Measurements from ENCODE around the gene COMMD10.

Gene COMMD10

DNA sequence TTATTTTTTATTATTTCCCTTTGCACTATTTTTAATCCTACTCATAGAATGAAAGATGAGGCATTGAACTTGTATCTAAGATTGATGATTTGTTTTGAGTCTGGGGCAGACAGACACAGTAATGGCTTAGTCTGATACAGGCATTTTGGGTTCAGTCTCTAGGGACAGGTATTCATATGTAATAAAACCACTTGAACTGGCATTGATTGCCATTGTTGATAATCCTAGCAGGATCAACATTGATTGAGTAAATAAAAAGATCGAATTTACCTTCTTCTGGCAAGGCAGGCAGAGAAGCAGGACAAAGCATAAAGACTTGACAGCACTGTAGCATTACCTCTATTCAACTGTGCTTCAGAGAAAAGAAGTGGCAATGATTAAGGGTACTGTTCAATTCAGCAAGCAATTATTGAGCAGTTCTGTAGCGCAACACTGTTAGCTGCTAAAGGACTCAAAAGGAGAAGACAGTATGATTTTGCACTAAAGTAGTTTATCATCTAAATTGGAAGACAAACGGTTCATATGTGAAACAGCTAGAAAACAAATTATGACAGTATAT is 144.4 kb downstream of the COMMD10 start:
- no peak for DNase-seq

DNA sequence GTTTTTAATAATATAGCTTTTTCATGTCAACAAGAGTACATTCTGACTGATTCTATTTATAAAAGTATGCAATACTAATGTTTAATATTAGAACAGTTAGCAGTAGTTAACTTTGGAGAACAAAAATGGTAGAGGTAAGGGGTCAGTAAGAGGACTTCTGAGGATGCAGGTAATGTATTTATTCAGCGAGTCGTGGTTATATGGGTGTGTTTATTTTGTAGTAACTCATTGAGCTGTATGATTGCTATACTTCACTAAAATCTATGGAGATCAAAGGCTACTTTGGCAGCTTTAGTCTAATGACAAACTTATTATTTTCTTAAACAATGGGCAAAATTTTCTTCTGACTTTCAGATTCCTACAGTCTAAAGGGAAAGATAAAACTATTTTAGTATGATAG is 146.5 kb downstream of the COMMD10 start:
- DNase-seq = no peak

DNA sequence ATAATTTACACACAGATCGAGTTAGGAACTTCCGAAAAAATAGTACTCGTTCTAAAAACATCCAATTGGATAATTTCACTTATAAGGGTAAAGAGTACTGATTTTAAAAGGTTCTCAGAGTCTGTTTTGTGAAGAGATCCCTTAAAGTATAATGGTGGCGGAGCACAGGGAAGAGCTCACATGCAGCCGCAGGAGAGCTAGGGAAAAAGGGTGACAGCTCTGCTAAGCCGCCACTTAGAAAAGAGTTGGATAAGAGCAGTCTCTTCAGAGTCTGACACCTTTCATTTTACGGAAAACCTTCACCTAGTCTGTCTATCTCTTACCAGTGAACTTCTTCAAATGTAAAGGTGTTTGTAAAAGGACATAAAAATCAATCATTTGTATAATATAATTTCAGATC is 149.9 kb downstream of the COMMD10 start:
- no peak for DNase-seq

DNA sequence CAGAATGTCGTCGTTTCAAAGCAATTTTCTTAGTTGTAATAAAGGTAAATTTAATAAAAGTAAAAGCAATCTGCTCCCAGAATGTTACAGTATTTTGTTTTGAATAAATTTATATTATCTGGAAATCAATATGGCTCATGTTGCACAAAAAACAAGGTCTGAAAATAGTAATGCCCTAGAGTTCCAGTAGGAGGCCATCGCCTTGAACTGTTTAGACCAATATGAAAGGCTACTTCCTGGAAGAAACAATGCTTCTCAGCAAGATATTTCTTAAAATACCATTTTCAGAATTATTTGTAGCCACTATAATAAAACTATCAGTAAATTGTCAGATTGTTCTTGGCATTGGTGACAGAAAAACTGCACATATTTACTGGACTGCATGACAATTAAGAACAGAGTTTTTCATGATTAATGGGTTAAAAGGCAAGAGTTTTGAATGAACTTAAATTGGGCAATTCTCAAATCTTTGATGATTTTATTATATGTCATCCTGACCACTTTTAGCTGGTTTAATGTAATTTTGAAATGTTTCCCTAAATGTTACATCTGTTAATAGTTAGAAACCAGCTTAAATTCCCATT is 153.2 kb downstream of the COMMD10 start:
- DNase-seq = no peak

DNA sequence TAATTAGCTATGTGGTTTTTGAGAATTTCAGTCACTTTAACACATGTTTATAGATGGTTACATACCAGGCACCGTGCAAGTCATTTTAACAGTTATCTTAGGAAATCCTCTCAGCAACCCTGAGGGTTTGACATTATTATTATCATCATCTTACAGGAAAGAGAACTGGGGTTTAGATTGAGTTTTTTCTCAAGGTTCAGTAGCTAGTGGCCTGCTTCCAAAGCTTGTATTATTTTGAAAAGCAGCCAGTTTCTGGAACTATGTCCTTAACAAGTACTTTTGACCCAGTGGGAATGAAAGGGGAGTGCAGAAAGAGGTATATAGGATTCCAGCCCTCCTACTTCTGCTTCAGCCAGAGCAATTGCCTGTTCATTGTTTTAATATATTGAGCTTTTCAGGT is 157.5 kb downstream of the COMMD10 start:
- DNase-seq = no peak

DNA sequence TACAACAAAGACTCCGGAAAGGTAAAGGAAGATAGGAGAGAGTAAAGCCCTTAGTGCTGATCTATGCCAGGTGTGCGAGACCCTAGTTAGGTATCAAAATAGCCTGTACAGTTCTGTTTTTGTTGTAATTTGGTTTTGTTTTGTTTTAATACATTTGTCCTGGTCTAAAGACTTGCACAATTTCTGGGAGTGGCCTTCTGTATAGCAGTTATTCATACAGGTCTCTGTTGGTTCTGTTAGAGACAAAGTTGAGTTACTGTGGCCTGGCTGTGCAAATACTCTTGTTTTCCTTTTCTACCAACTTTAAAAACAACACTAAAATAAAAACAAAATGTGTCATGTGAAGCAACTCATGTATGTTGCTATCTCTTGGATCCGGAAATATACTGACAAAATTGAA is 163.6 kb downstream of the COMMD10 start:
- DNase-seq = no peak

DNA sequence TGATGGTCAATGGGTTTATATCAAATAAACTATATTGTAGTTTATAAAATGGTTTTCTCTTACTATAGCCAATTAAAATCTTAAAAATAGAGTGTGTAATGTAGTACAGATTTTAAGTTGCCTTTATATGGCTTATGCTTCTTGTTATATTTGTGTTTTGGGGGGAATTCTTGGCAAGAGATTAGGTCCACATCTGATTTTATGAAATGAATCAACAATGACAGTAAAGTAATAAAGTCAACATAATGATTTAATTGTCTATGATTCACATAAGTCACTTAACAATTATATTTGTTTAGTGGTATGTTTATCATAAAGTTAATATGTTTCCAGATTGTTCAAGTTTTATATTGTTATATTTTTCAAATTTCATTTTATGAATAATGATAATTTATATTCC is 164.8 kb downstream of the COMMD10 start:
- DNase-seq = no peak

DNA sequence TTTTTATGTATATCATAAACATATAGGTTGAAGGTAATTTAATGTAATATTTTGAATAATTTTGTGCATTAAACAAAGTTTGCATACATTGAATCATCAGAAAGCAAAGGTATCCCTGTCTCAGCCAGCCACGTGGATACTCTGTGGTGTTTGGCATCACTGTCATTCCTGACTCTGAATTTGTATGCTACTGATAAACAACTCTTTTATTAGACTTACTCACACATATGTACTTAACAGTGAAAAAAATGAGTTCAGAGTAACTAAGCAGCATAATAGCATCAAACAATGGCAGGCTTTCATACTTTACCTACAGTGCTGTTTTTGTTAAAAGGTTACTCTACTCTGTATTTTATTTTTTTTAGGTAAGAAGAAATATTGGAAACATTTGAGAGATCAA is 171.9 kb downstream of the COMMD10 start:
- DNase-seq = no peak

DNA sequence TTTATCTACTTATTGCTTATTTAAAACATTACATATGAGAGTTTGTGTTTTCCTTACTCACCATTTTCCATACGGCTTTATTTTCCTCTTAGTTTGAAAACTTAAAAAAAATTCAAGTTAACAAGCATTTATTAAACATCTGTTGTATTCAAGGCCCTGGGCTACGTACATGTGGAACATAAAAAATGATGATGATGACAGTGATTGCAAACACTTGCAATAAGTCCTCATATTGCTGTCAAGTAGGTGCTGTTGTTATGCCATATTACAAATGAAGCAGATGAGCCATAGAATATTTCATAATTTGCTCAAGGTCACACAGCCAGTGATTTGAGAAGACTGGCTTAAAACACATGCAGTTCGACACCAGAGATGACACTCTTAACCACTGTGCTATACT is 180.6 kb downstream of the COMMD10 start:
- DNase-seq = no peak

DNA sequence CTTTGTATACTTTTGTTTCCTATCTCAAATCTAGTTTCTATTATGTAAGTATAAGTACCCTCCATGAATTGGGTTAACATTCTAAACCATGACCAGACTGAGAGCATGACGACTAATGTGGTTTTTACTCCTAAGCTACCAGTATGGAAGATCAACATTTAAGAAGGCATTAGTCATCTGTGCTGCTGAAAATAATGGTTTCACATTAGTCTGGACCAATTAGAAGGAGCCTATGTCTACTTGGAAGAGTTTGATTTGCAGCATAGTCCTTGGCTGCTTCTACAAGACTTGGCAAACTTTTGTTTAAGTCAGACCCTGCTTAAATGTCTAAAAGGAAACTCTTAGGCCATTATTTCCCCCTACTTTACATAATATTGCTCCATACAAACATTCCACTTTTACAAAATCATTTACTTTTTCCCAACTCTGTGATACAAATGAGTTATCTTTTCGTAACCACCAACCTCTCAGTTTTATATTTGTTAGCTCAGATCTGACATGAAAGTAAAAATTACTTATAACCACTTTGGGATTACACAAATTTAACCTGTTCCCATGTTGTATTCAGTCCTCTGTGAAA is 186.7 kb downstream of the COMMD10 start:
- no peak for DNase-seq

DNA sequence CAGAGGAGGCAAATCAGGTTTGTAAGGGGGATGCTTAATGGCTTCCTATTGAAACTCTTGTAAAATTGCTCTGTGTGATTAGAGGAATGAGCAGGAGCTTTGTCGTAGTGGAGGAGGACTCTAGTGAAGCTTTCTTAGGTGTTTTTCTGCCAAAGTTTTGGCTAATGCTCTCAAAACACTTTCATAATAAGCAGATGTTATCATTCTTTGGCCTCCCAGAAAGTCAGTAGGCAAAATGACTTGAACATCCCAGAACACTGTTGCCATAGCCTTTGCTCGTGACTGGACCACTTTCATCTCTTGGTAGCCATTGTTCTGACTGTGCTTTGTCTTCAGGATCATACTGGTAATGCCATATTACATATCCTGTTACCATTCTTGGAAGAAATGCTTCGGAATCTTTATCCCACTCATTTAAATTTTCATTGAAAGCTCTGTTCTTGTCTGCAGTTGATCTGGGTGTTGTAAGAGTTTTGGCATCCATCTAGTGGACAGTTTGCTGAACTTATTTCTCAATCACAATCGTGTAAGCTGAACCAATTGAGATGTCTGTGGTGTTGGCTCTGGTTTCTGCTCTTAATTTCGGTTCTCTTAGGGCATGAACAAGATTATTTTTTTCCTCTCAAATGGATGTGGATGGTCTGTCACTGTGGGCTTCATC is 187.6 kb downstream of the COMMD10 start:
- no peak for DNase-seq

DNA sequence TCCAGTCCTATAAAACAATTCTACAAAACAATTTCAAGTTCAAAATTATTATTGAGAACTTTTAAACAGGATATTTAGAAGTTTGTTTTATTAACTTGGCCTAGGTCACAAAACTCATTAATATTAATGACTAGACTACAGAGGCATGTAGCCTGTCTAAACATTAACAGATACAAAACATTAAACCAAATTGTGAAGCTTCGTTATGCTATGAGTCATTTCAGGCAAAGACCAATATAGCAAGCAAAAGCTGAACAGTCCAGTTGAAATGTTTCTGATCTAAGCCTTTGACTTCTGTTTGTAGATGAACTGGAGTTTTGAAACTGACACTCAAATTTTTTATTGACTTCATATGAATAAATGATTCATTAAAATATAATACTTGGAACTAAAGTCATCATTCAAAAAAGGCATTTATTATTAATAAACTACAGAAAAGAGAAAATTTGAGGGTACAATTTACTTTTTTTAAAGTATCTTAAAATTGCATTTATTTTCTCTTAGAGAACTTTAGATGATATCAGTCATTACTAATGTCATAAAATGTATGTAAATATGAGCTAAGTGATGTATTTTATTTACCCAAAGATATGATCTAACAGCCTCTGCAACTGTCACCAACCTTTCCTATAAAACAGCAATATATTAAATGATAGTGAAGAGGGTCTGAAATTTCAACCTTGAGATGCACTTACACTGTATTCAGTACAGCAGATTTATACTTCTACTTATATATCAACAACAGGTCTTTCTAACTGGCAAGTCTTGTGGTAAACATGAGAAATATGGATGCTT is 188.8 kb downstream of the COMMD10 start:
- no peak for DNase-seq

DNA sequence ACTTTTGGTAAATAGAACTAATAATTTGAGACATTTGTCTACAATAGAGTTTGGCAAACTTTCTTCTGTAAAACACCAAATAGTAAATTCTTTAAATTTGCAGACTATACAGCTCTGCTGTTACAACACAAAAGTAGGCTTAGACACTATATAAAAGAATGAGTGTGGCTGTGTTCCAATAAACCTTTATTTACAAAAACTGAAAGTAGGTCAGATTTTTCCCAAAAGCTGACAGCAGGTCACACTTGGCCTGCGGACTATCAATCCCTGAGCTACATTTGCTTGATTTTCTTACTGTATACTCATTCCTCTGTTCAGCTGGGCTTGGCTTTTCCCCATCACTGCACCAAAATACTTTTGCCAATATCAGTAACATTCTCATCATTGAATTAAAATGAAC is 189.4 kb downstream of the COMMD10 start:
- DNase-seq = no peak

DNA sequence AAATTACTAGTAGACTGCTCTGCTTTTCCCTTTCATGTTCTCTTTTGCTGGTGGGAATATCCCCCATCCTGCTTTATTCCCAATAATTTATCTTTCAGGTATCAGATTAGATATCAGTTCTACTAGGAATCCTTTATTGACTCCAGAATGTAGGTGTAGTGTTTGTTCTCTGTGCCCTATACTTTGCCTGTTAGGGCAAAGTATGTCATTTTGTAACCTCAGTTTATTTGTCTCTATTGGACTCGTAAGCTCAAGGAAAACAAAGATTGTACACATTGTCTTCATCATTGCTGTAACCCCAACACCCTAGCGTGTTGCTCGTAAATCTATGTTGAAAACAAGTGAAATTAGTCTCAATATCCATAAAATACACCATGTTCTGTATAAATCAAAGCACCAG is 190.5 kb downstream of the COMMD10 start:
- DNase-seq = no peak

DNA sequence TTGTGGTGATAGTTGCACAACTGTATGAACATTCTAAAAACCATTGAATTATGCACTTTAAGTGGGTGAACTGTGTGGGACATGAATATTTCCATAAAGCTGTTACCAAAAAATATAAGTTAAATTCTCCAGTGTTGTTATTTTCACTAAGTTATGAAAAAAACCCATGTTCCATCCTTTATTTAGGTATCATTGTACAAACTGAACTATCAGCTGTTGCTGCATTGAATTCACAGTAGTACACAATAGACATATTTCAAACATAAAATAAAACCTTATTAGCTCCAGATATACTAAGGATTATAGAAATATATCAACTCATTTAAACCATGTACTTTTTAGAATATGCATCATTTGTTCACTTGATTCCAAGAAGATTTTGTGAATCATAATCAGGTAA is 192.1 kb downstream of the COMMD10 start:
- no peak for DNase-seq

DNA sequence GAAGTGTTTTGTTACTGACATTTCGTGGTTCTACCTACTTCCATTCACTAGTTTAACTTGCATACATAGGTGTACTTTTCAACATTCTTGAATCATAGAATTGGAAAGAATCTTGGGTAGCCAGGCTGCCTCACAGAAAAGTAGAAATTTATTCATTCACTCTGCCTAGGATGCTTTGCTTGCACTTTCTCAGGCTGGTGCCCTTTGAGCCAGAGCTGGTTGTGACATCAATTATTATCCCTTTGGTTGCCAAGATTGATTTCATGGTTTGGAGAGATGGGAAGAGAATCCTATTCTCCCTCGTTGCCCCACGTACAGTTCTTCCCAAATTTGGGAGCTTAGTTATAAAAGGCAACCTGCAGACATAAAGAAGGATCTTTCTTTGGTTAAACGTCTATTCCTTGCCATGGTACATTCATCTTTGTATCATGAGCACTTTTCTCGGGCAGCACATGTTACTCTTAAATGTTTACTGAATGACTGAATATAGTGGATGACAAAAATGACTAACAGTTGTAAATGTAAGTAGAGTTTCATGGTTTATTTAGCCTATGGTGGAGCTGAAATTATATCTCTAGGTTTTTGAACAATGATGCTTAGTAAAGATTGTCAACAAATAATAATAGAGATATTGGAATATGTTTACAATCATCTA is 195.5 kb downstream of the COMMD10 start:
- DNase-seq = no peak

DNA sequence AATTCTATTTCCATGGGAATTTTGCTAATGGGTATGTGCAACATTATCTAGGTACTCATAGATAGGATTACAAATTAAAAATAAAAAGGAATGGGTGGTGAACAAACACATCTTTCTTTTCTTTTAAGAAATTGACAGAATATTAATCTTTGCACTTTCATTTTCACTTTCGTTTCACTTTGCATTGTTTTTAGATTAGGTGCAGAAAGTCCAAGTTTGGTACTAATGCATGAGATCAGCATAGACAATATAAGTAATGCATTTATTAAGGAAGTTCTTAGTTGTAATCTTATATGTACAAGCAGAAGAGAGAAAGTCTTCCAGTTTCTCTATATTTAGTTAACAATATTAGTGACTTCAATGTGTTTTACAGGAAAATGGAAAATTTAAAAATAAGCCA is 196.5 kb downstream of the COMMD10 start:
- DNase-seq = no peak

DNA sequence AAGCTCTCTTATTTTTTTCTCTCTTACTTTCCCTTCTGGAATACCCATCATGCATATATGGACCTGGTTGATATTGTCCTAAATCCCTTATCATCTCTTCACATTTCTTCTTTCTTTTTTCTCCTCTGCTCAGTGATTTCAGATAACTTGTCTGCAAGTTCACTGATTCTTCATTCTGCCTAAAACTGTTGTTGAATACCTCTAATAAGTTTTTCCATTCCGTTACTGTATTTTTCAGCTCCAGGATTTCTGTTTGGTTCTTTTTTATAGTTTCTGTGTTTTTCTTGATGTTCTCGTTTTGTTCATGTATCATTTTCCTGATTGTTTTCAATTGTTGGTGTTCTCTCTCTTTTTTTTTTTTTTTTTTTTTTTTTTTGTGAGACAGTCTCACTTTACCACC is 203.7 kb downstream of the COMMD10 start:
- no peak for DNase-seq

DNA sequence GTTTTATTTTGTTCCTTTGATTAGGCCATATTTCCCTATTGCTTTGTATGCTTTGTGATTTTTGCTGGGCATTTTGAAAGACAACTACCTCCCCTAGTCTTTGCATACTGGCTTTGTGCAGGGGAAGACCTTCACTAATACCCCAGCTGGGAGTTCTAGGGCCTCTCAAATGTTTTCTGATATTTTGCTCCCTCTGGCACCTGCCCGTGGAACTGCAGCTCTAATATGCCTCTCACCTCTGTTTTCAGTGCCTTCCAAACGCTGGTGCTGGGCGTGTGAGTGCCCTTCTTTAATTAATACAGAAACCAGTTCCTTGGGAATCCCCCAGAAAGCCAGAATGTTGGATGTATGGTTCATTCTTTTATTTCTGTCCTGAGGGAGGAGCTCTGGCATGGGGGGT is 204.5 kb downstream of the COMMD10 start:
- no peak for DNase-seq

DNA sequence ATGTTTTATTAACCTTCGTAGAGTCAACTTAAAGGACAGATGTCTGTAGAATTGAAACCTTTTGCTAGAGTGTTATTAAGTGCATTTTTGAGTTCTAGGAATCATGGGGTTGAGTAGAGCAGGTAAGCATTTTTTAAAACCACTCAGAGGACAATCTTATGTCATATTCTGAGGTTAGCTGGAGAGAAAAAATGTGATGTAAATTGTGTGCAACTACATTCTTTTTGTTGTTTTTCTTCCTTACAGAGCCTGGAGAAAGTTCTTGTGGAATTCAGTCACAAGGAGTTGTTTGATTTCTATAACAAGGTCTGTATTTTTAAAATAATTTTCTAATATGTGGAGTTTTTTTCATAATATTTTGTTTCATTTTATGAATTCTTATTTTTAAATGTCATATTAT is 206.4 kb downstream of the COMMD10 start:
- DNase-seq = no peak

DNA sequence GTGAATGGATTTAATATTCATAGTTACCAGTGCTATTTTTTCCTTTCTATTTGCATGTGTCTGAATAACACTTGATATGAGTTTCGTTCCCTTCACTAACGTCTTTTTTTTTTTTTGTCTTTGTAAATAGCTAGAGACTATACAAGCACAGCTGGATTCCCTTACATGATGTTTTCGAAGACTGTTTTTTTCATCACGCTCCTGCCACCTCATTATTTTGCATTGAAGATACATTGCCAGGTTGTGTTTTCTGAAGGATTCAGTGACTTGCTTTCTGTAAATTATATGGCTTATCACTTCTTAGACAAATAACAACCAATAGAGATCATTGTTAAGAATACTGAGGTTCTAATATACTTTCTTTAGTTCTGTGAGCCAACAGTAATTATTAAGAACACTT is 207.5 kb downstream of the COMMD10 start:
- DNase-seq = no peak

DNA sequence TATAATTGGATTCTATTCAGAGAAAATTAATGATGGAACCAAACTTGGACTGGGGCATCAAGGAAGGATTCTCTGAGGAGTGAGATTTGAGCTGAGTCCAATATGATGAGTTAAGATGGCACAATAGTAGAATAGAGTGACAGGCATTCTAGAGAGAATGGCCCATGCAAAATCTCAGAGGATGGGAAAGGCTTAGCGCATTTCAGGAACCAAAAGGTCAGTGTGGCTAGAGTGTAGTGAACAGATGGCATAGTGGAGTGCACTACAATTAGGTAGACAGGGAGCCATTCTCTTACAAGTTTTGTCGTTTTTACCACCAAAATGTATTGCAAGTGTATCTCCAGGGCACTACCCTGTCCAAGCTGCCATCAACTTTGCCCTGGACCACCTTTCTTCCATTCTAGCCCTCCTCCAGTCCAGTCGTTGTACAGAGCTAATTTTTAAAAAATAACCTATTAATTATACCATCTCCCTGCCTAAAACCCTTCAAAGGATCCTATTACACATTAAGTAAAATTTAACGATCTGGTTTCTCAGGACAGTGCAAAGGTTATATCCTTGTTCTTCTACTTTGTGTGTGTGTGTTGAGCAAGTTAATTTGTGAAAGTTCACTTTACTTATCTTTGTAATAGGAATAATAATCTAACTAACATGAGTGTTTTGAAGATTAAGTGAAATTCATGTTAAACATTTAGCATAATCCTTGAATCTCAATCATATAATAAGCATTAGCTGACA is 211.7 kb downstream of the COMMD10 start:
- DNase-seq = no peak

Measured in activated CD4-positive, alpha-beta T cell treated with anti-CD3 and anti-CD28 coated beads for 1 hour (primary cell).